22Rv1 (cell line): Measurements from ENCODE around the gene EIF3K.

Experiments used
- ZFX ChIP-seq: fragments of 450-650 bp; IDR thresholded peaks from 2 replicates; pipeline ENCODE4 v1.6.1; 2017; ENCODE audit warnings: antibody characterized with exemption, borderline replicate concordance
- TF ChIP-seq, protein P1 (sequence below): fragments of 450-650 bp; IDR thresholded peaks from 2 replicates; pipeline ENCODE4 v1.5.1; 2017; ENCODE audit warnings: mild to moderate bottlenecking

DNA sequence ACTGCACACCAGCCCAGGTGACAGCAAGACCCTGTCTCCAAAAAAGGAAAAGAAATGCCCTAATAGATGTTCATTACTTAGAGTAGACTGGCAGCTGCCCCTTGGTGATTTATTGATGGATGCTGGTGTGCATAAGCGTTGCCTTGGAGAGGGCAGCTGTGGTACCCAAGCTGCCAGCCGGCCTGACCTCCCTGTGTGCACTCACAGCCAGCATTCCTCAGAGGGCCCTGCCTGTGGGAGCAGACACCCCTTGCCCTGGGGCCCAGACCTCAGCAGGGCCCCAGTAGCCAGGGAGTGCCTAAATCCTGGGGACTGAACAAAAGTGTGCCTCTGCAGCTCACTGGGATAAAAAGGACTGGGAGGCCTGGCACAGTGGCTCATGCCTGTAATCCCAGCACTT is 20.7 kb downstream of the EIF3K start:
- TF ChIP-seq, protein P1, sequence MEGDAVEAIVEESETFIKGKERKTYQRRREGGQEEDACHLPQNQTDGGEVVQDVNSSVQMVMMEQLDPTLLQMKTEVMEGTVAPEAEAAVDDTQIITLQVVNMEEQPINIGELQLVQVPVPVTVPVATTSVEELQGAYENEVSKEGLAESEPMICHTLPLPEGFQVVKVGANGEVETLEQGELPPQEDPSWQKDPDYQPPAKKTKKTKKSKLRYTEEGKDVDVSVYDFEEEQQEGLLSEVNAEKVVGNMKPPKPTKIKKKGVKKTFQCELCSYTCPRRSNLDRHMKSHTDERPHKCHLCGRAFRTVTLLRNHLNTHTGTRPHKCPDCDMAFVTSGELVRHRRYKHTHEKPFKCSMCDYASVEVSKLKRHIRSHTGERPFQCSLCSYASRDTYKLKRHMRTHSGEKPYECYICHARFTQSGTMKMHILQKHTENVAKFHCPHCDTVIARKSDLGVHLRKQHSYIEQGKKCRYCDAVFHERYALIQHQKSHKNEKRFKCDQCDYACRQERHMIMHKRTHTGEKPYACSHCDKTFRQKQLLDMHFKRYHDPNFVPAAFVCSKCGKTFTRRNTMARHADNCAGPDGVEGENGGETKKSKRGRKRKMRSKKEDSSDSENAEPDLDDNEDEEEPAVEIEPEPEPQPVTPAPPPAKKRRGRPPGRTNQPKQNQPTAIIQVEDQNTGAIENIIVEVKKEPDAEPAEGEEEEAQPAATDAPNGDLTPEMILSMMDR: no peak
- TF ChIP-seq ZFX: no peak
